ENCODE data around the gene DUSP8.
A peak's percentile ranks its signal among the peaks of the same experiment; 100 is the strongest.

The DUSP8 gene

DNA sequence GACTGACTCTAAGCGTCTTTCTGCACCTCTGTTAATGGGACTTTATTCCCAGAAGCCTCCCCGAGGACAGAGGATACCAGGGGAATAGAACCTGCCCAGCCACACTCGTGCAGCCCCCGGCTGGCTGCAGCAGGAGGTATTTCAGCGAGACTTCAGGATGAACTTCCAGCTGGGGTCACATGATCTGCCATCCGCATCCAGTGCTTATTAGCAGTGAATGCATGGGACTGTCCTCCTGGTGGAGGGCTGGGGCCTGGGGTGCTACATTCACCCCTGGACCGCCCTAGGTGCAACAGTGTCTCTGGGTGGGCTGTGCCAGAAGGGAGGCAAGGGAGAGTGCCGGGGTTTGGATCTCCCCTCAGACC is 1.6 kb downstream of the DUSP8 start:
- TF ChIP-seq, protein P1, sequence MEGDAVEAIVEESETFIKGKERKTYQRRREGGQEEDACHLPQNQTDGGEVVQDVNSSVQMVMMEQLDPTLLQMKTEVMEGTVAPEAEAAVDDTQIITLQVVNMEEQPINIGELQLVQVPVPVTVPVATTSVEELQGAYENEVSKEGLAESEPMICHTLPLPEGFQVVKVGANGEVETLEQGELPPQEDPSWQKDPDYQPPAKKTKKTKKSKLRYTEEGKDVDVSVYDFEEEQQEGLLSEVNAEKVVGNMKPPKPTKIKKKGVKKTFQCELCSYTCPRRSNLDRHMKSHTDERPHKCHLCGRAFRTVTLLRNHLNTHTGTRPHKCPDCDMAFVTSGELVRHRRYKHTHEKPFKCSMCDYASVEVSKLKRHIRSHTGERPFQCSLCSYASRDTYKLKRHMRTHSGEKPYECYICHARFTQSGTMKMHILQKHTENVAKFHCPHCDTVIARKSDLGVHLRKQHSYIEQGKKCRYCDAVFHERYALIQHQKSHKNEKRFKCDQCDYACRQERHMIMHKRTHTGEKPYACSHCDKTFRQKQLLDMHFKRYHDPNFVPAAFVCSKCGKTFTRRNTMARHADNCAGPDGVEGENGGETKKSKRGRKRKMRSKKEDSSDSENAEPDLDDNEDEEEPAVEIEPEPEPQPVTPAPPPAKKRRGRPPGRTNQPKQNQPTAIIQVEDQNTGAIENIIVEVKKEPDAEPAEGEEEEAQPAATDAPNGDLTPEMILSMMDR (IDR thresholded peaks at IDR 0.05) = no peak
- Histone ChIP-seq H3K27ac (peak overlapping the region; percentile 76 to 93), H3K4me3 (peak overlapping the region; percentile 81)
- no peak for DNase-seq (ENCODE audit: low spot score)

DNA sequence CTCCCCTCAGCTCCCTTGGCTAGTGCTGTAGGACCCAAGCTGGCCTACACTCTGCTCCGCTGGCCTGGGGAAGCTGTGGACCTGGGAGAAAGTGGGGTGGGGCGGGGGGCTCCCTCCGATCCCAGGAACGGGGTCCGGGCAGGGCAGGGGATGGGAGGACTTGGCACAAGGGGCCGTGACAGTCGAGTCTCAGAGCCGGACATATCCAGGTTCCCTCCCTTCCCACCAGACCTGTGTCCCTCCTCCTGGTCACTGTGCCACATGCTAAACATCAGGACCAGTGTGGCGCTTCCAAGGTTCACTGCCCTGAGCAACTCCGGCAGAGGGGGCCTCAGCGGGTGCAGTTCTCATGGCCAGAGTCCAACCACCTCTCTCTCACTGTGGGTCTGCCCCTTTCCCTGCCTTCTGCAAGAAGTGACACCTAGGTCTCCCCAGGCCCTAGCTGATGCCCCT is 2.0 kb downstream of the DUSP8 start:
- peak overlapping the region; percentile 76 to 93 for H3K27ac ChIP-seq
- peak overlapping the region; percentile 81 for H3K4me3 ChIP-seq
- TF ChIP-seq, protein P1 (IDR thresholded peaks at IDR 0.05) = no peak
- DNase-seq (ENCODE audit: low spot score) = peak; percentile 74

DNA sequence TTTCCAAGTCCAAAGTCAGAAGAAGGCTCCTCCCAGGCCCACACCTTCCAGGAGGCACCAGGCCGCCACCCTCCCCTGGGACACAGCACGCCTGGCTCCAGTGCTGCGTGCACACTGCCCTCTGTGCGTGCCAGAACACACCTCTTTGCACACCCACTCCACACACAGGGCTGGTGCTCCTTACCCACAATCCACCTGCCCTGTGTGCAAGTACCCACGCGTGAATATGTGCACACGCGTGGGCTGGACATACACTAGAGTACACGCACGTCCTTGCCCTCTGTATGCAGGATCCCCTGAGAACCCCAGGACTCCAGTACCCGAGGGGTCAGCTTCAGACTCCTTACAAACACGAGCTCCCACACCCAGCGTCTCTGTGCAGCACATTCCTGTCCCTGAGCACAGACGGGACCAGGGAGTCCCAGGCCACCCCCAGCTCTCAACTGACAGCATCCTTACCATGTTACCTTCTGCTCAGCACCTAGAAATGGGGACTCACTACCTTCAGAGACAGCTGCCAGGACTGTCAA is 2.8 kb downstream of the DUSP8 start:
- no peak for DNase-seq (ENCODE audit: low spot score)
- peak overlapping the region in 1 of 2 donors; percentile 93 for H3K27ac ChIP-seq

DNA sequence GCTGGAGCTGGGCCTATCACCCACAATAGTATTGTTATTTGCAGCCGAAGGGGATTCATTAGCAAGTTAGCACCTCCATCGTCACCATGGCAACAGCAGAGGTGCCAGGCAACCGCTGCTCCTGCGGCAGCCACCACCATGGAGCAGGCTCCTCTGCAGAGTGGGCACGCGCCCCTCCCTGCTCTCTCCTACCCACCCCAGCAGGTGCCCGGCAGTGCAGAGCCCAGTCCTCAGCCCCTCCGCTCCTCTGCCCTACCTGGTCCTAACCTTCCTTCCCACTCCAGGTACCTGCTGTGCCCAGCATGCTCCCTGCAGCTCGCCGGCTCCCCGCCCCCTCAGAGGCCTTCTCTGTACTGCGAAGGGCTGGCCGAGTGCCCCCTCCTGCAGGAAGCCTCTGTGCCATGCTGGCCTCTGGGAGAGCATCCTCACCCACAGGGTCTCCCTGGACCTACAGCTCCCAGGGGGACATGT is 3.6 kb downstream of the DUSP8 start:
- H3K27ac ChIP-seq = peak overlapping the region in 1 of 2 donors; percentile 93
- no peak for DNase-seq (ENCODE audit: low spot score)
- TF ChIP-seq, protein P1 (IDR thresholded peaks at IDR 0.05) = no peak
- no peak overlapping the region for H3K4me3 ChIP-seq

More for the DNA sequence above, 2.8 kb downstream of the DUSP8 start:
- H3K4me3 ChIP-seq = no peak overlapping the region
- TF ChIP-seq, protein P1 (IDR thresholded peaks at IDR 0.05) = no peak

DNA sequence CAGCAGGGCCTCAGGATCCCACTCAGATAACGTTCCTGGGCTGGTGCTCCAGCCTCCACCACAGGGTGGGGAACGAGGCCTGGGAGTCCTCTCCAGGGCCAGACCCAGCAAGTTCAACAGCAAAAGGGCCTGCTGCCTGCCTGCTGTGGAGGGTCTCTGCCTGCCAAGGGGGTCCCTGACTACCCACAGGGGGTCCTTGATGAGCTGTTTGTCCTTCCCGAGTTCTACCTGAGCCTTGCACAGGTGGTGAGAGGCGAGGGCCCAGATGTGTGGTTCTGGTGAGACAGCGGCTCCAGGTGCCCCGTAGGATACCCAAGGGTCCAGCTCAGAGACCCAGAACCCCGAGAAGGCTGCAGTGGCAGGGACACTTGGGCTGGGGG is 4.4 kb downstream of the DUSP8 start:
- TF ChIP-seq, protein P1 (IDR thresholded peaks at IDR 0.05) = no peak
- H3K4me3 ChIP-seq = no peak overlapping the region
- no peak for DNase-seq (ENCODE audit: low spot score)
- H3K27ac ChIP-seq = no peak overlapping the region

DNA sequence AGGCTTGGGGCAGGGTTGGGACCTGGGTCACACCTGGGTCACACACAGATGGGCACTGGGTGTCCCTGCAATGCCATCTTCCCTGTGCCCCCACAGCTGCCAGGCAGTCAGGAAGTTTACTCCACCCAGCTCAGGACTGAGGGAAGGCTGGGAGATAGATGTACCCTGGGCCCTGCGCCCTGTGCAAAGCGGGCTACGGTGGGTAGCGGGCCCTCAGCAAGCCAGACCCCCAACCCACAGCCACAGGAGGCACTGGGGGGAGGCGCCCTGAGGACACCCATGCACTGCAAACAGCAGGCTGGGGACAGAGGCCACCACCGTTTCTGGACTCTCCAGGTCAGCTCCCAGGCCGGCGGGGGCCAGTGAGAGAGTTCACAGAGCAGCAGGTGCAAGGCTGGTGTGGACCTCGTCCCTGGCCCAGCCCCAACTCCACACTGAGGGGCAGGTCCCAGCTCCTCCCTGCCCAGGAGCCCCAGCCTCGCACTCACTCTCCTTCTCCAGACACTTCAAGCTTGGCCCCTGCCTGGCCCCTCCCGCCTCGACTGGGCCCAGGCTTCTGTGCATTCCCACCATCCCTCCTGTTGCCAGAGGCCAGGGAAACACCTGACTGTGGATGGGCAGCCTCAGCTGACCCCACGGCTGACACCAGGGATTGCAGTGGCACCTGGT is 4.9 kb downstream of the DUSP8 start:
- TF ChIP-seq, protein P1 (IDR thresholded peaks at IDR 0.05) = no peak
- no peak for DNase-seq (ENCODE audit: low spot score)
- Histone ChIP-seq H3K4me3 (no peak overlapping the region), H3K27ac (no peak overlapping the region)

Measured in coronary artery (tissue), 2 donors.